GM12873 (cell line): Measurements from ENCODE around the gene ZNF99.

Source experiments
- CTCF ChIP-seq: IDR thresholded peaks from 2 replicates; pipeline ENCODE4 v1.5.1; 2012; ENCODE audit warnings: low read depth, mild to moderate bottlenecking, moderate library complexity, low read length, control low read depth; ENCODE audit not compliant: insufficient read depth; ENCODE audit errors: missing control alignments

Gene ZNF99

GRCh38 chr19:22735911-22736645 lies 47.9 kb downstream of the ZNF99 start:
- no peak for TF ChIP-seq CTCF

- no peak for TF ChIP-seq CTCF
Measured at GRCh38 chr19:22733691-22734090, 50.3 kb downstream of the ZNF99 start.

GRCh38 chr19:22708983-22709382 lies 75.0 kb downstream of the ZNF99 start:
- no peak for TF ChIP-seq CTCF
